ENCODE data around the gene PDLIM1.

GRCh38 chr10:95264227-95265051 lies 26.4 kb downstream of the PDLIM1 start:
- no peak for TF ChIP-seq GATA1 (IDR thresholded peaks at IDR 0.05; ENCODE audit: low read depth, low read length)
- TF ChIP-seq POLR2A (IDR thresholded peaks at IDR 0.05; ENCODE audit: low read length): no peak
